ENCODE data around the gene CNKSR1. TPM values are rescaled to one million over a fixed set of nuclear protein-coding genes. Genes with fewer than 3 reads are reported as not detected.

CNKSR1 gene
- total and polyA plus RNA-seq, 2 of the 13 experiments (the other 11 are each of a cell fraction or from before 2014, with no cell fraction given), result 3.4 to 8.9 TPM

DNA sequence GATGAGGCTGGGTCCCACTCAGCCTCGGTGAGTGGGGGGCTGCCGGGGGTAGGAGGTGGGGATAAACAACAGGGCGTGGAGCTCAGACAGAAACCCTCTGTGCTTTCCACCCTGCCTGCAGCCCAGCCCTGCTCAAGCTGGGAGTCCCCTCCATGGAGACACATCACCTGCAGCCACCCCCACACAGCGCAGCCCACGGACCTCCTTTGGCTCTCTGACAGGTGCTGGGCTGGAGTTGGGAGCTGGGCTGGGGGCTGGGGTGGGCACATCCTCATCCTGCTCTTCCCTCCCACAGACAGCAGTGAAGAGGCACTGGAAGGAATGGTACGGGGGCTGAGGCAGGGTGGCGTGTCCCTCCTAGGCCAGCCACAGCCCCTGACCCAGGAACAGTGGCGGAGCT lies 11.2 kb downstream of the CNKSR1 start:
- WGBS (ENCODE audit: low lambda C conversion rate), result 90% methylated on average over 2 of the region's 8 CpGs

More for the DNA sequence above, 11.2 kb downstream of the CNKSR1 start:
- Histone ChIP-seq H3K4me1 (ENCODE audit: insufficient read depth, low read length) (no peaks in the 10 kb centered on the region), H3K36me3 (replicated peaks in 1 of 2; ENCODE audit: control insufficient read depth in 1 of 2, insufficient read depth in 2 of 2, low read length in 2 of 2) (0 out of 5 replicates have a peak, but pooled peaks cover 0 to 2% of the 10 kb centered on the region in 2 experiments), H2AFZ (ENCODE audit: low read length) (no peak overlapping the region), H3K27me3 (ENCODE audit: control insufficient read depth in 1 of 2, insufficient read depth in 2 of 2, low read length in 2 of 2) (peaks cover 0 to 6% of the 10 kb centered on the region in 2 experiments; a peak in 2 of 5 replicates), H3K9me3 (ENCODE audit: low read length) (no peaks in the 10 kb centered on the region), H3K27ac (ENCODE audit: extremely low read length, insufficient read depth, low read length) (no peak overlapping the region), H3K79me2 (ENCODE audit: insufficient read depth, low read length) (no peaks in the 10 kb centered on the region), H3K9ac (ENCODE audit: insufficient read depth, low read depth, low read length) (no peak overlapping the region), H4K20me1 (ENCODE audit: insufficient read depth, low read length) (no peaks in the 10 kb centered on the region), H3K4me2 (ENCODE audit: low read depth, low read length) (no peak overlapping the region), H3K4me3 (replicated peaks in 1 of 3; ENCODE audit: insufficient read depth in 1 of 3, low read depth in 2 of 3, low read length in 3 of 3) (no peak overlapping the region)
- ChIA-PET POLR2A (interaction anchor here (0.7 kb wide), 1 partner anchor 18 kb away, joined by 3 read pairs; no protein-coding TSS in a partner anchor), CTCF (ENCODE audit: low intra/inter-chr PET ratio, low total read pairs) (no interaction called here)
- intact Hi-C loops (cut with micrococcal nuclease; ENCODE audit: unreplicated experiment) (no loop called here), in situ Hi-C loops (cut with HindIII; ENCODE audit: extremely low pct_ligation_motif_present, low pct_unique_long_range_greater_than_20kb) (no loop called here)
- FAIRE-seq (no peak), ATAC-seq (no peak; the same call in 2 of the 3 replicates), DNase-seq (ENCODE audit: low spot score) (no peak)
- TF ChIP-seq PAXIP1 (CRISPR knock-in tag; conservative IDR thresholded peaks at IDR 0.05) (no peak), ZNF121 (CRISPR knock-in tag; IDR thresholded peaks at IDR 0.05) (no peak), PRMT3 (CRISPR knock-in tag; IDR thresholded peaks at IDR 0.05; ENCODE audit: borderline replicate concordance, low read depth) (no peak), CAMTA2 (CRISPR knock-in tag; IDR thresholded peaks at IDR 0.05; ENCODE audit: borderline replicate concordance) (no peak), SIN3B (IDR thresholded peaks at IDR 0.05; ENCODE audit: low read length) (no peak)
- no TSS peak for BruUV-seq (replicated peaks)

Measured in HepG2 (cell line).